Right forelimb (tissue), 1 donor: ENCODE data around the gene CCNG1.
"Not testable (repeated sequence)": the region's sequence is repeated elsewhere in the genome, so short reads cannot be mapped to it uniquely, and the experiment has no call there.

Source experiments
- DNase-seq: peaks from one replicate; pipeline ENCODE4 v3.0.0-alpha.2; 2018

The CCNG1 gene

DNA sequence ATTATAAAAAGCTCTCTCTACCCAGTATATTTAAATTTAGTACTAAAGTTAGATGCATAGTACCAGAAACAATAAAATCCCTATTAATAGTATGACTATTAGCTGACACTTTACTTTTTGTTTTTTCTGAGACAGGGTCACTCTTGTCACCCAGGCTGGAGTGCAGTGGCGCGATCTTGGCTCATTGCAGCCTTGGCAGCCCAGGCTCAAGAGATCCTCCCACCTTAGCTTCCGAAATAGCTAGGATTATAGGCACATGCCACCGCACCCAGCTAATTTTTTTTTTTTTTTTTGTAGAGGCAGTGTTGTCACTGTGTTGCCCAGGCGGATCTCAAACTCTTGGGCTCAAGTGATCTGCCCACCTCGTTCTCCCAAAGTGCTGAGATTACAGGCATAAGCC, 8.0 kb downstream of the CCNG1 start:
- no peak for DNase-seq

DNA sequence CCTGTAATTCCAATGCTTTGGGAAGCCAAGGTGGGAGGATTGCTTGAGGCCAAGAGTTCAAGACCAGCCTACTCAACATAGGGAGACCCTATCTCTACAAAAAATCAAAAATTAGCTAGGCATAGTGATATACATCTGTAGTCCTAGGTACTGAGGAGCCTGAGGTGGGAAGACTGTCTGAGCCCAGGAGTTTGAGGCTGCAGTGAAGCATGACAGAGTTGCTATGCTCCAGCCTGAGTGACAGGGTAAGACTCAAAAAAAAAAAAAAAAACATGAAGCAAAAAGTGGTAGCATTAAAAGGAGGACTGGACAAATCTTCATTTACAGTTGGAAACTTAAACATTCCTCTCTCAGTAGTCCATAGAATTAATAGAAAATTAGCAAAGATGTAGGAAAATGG, 9.8 kb downstream of the CCNG1 start:
- no peak for DNase-seq

GRCh38 chr5:163447875-163448274, 10.5 kb downstream of the CCNG1 start:
- DNase-seq, result no peak

GRCh38 chr5:163448491-163448890, 11.1 kb downstream of the CCNG1 start:
- no peak for DNase-seq

DNA sequence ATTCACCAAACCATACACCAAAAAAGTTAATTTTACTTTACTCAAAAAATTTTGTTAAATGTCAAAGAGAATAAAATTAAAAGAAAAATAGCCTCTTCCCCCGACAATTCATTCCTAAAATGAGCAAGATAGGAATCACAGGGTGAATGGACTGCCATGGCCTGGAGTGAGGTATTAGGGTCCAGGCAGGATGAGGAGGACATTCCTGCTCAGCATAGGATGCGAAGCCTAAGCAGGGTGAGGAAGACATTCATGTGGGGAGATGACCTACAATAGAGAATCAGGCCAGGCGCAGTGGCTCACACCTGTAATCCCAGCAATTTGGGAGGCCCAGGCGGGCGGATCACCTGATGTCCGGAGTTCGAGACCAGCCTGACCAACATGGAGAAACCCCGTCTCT, 14.1 kb downstream of the CCNG1 start:
- no peak for DNase-seq

DNA sequence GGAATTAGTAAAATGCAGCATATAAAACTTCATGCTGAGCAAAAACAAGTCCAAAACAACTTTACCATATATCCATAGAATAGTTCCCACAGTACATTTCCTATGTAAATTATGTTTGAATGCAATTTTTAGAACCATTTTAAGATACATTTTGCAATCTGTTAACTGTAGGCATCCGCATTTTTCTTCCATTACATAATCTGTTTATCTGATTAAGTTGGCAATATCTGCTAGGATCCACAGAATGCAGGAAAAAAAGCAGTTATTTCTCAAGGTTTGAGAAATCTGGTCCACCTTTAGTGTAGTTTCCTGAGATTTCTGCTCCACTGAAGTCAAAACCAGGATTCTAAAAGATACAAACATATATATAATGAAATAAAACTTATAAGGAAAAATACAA, 16.3 kb downstream of the CCNG1 start:
- no peak for DNase-seq

DNA sequence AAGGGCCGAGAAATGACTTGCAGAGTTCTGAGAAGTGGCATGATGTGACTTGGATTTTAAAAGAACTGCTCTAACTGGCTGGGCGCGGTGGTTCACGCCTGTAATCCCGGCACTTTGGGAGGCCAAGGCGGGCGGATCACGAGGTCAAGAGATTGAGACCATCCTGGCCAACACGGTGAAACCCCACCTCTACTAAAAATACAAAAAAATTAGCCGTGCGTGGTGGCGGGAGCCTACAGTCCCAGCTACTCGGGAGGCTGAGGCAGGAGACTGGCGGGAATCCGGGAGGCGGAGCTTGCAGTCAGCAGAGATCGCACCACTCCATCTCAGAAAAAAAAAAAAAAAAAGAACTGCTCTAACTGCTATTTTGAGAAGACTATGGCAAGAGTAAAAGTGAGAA, 18.0 kb downstream of the CCNG1 start:
- not testable (repeated sequence) for DNase-seq

DNA sequence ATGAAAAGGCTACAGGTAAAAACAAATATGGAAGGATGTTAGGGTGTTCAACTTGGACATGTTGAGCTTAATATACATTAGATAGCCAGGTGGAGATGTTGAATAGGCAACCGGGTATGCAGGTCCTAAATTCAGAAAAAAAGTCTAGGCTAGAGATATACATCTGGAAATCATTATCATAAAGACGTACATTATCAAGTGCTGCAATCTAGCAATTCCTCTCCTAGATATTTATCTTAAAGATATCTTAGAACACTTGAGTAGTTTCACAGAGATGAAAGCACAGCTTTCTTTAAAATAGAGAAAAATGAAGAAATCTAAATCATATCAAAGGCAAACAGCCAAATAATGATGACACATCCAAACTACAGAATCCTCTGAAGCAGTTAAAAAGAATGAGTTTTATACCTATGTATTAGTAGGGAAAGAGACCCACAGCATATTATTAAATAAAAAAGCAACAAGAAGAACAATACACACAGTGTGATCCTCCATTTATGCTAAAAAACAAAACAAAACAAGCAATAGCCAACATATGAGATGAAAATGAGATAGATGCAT, 18.7 kb downstream of the CCNG1 start:
- no peak for DNase-seq

GRCh38 chr5:163456840-163457239, 19.4 kb downstream of the CCNG1 start:
- no peak for DNase-seq

- no peak for DNase-seq
Observed at GRCh38 chr5:163458778-163459385, 21.5 kb downstream of the CCNG1 start.

DNA sequence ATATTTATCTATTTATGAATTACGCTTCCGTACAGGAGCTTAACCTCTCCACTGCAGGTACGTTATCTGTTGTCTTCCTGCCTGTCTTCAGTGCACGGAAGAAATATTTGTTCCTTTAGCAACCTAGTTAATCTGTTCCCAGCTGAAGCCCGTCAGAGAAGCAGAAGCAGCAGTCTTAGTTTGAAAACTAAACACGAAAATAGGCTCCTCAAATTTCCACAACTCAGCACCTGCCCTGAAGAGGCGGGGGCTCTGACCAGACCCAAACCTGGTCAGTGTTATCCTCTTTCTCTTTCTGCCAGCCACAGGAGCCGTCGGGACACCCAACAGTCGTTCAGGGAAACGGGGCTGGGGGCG, 22.0 kb downstream of the CCNG1 start:
- DNase-seq, result no peak

DNA sequence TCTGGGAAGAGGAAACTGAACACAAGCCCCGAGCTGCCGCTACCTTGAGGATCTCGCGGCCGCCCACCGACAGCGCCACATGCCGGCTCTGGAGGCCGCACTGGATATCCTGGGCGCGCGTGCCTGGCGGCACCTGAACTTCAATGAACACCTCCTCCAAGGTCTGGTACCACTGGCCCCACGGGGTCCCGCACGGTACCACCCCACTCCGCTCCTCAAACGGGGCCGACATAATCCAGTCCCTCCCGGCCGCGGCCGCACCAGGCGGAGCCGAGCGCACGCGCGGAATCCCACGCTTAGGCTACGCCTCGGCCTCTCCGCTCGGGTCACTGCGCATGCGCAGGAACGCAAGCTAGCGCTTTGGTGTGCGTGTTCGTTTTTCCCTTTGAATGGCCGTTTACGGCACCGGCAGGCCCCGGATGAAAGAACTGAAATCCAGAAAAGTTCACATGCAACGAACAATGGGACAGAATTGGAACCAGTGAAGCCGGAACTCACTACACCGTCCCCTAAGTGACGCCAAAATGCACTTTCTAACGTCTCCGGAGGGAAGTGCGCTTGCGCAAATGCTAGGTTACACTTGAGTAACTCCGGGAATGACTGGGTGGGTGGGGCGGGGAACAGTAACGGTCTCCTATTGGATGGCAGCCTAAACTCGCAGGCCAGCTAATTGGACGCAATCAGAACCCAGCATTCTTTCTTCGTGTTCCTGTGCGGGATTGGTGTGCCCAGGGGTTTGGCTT, 22.6 kb downstream of the CCNG1 start, which contains the start of gene NUDCD2:
Gene NUDCD2, minus strand, starts transcription at position 284 of the 743 bp plus-strand sequence. Its CDS starts 52 bp downstream, at position 232.
- DNase-seq, result peak; percentile 98

DNA sequence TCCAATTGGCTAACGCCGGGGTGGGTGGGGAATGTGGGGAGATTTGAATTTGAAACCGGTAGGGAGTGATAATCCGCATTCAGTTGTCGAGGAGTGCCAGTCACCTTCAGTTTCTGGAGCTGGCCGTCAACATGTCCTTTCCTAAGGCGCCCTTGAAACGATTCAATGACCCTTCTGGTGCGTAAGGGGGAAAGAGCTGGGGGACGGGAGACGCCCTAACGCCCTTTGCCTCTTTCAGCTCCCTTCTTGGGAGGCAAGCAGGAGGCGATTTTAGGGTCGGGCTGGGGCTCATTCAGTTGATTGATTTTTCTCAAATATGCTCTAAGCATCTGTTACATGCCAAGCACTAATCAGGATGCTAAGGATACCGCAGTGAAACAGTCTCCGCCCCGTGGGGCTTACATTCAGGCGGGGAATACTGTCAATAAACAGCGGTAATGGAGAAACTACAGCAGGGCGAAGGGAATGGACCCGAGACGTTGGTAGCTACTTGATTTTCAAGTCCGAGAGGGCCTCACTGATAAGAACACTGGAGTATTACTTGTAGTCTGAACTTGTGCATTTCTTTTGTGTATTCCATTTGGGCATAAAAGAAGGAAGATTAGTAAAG, 23.3 kb downstream of the CCNG1 start, which contains the start of gene HMMR:
Gene HMMR, plus strand, starts transcription at position 71 of the 610 bp plus-strand sequence. Its CDS starts 61 bp downstream, at position 132.
- DNase-seq, result no peak

GRCh38 chr5:163463063-163463435, 25.7 kb downstream of the CCNG1 start:
- DNase-seq, result no peak

DNA sequence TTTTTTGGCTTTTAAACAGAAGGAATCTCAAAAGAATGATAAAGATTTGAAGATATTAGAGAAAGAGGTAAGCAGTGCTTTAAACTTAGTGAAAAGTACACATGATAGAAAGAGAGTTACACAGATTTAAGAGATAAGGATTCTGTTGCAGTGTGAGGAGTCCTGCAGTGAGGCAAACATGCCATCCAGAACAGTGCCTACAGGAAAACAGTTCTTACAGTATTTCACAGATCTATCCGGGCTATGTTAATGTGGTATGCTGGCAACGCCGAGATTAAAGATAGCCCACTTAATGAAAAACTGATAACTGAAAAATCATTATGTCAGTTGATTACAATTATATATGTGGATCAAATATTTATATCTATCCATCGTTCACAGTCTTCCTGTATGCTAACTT, 30.3 kb downstream of the CCNG1 start:
- no peak for DNase-seq

DNA sequence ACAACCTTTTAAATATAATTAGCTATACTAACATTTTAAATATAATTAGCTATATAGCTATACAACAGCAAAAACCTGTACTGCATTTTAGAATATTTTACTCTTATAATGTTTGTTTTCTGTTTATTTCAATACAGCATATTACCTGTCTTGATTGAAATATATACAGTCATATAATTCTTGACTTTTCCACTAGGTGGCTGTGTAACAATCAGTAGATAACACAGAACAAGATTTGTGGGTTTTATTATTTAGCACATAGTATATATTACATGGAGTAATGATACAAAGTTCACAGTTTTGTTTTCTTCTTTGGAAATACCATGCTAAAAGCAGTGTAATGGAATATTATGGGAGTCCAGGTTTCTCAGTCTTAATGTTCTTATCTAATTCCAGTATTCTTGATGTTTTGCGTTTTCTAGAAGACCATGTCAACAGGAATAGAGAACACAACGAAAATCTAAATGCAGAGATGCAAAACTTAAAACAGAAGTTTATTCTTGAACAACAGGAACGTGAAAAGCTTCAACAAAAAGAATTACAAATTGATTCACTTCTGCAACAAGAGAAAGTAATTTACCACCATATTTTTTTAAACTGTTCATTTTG, 36.3 kb downstream of the CCNG1 start:
- DNase-seq, result no peak

- DNase-seq, result no peak
Observed at GRCh38 chr5:163475411-163475810, 38.0 kb downstream of the CCNG1 start.

DNA sequence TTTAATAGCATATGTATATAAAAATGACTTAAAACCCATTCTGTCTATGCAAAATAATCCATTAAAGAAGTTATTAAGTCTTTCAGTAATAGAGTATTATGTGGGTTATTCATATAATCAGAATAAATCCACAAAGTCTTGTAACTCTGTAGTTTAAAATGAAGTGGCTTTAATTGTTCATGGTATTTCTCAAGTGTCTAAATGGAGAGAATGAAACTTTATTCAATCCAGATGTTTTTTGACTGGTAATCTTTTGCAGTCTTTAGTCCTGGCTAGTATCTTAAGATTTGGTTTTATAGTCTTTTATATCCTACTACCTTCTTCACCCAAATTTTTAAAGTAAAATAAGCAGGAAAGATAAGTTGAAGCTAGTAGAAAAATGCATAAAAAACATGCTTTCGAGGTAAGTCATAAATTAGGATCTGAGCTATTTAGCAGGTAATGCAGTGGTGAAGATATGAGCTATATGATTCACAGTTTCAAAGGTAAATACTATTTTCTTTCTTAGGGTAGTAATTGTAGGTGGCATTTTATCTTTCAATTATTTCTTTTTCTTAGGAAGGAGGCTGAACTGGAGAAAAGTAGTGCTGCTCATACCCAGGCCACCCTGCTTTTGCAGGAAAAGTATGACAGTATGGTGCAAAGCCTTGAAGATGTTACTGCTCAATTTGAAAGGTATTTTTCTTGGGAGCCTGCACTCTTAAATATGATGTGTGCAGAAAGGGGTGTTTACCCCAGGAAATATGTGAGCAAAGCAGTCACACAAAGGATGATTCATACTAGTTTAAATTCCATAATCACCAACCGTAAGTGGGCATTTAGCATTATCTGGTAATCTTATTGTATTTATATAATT, 41.0 kb downstream of the CCNG1 start:
- DNase-seq, result no peak

DNA sequence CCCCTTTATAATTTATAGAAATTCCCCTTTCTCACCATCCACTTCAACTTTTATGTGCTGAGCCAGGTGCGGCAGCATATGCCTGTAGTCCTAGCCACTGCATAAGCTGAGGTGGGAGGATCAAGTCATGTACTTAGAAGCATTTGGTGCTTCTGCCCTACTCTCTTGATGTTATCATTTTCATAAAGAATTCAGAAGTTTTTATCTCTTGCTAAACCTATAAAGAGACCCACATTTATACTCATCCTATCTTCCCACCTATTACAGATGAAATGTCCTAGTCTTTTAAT, 41.5 kb downstream of the CCNG1 start:
- no peak for DNase-seq

DNA sequence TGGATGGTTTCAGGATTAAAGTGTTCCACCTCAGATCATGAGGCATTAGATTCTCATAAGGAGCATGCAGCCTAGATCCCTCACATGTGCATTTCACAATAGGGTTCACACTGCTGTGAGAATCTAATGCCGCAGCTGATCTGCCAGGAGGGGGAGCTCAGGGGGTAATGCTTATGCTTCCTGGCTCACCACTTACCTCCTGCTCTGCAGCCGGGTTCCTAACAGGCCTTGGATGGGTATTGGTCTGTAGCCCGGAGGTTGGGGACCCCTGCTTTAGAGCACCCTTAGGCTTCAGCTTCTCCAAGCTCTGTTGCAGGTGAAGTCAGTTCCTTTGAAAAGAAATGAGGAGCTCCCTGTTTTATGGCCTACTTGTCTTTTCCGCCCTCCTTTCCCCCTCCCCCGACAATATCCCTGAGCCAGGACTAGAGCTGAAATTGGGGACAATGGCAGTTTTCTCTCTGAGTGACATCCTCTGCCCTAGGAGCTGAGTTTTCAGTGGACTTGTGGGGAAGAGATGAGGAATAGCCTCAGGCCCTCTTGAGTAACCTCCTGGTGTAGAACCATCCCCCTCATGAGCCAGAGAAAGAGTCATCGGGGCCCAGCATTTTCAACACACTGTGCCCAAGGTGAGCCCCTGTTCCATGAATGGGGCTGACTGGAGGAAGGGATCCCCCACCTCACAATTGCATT, 51.8 kb downstream of the CCNG1 start:
- no peak for DNase-seq

GRCh38 chr5:163489745-163490075, 52.3 kb downstream of the CCNG1 start:
- DNase-seq, result no peak
